Neural cell (in vitro differentiated cells): ENCODE data around the gene HMGCR. TPM values are rescaled to one million over a fixed set of nuclear protein-coding genes. Genes with fewer than 3 reads are reported as not detected.

Source experiments
- H2AFZ ChIP-seq: fragments of 200-600, 300-800 bp; sonication (generic), shearing (Covaris generic); 2 replicates; pipeline ENCODE4 v1.6.0; 2014; ENCODE audit warnings: low read depth, mild to moderate bottlenecking, antibody characterized with exemption, low read length, moderate library complexity
- H3F3A ChIP-seq: fragments of 200-600 bp; shearing (Covaris generic); 2 replicates; pipeline ENCODE4 v1.6.1; 2016; ENCODE audit warnings: mild to moderate bottlenecking, moderate library complexity, mixed read lengths, antibody characterized with exemption, low read length; ENCODE audit not compliant: insufficient read depth, poor library complexity, severe bottlenecking
- H3K27ac ChIP-seq: fragments of 200-600, 300-800 bp; sonication (generic), shearing (Covaris generic); 2 replicates; pipeline ENCODE4 v1.5.1; 2014; ENCODE audit warnings: mild to moderate bottlenecking, low read length, moderate library complexity
- H3K27me3 ChIP-seq: fragments of 300-800, 200-600 bp; sonication (generic), shearing (Covaris generic); 2 replicates; pipeline ENCODE4 v1.6.0; 2014; ENCODE audit warnings: mild to moderate bottlenecking, low read depth, low read length, moderate library complexity; ENCODE audit not compliant: insufficient read depth
- H3K36me3 ChIP-seq: fragments of 300-800, 200-600 bp; sonication (generic), shearing (Covaris generic); 2 replicates; pipeline ENCODE4 v1.5.1; 2014; ENCODE audit warnings: mild to moderate bottlenecking, antibody characterized with exemption, low read length, moderate library complexity; ENCODE audit not compliant: insufficient read depth
- H3K4me2 ChIP-seq: fragments of 300-800, 200-600 bp; sonication (generic), shearing (Covaris generic); 2 replicates; pipeline ENCODE4 v1.6.0; 2014; ENCODE audit warnings: mild to moderate bottlenecking, low read length
- H3K4me3 ChIP-seq: fragments of 300-800, 200-600 bp; sonication (generic), shearing (Covaris generic); 2 replicates; pipeline ENCODE4 v1.5.1; 2014; ENCODE audit warnings: mild to moderate bottlenecking, low read length, moderate library complexity
- H3K79me2 ChIP-seq: fragments of 200-600 bp; shearing (Covaris generic); replicated peaks from 2 replicates; pipeline ENCODE4 v1.6.0; 2014; ENCODE audit warnings: mild to moderate bottlenecking, low read length, moderate library complexity; ENCODE audit not compliant: insufficient read depth
- H3K9ac ChIP-seq: fragments of 300-800, 200-600 bp; sonication (generic), shearing (Covaris generic); 2 replicates; pipeline ENCODE4 v1.6.1; 2016; ENCODE audit warnings: mild to moderate bottlenecking, low read length, mixed read lengths
- H3K9me2 ChIP-seq: fragments of 200-600 bp; shearing (Covaris generic); 2 replicates; pipeline ENCODE4 v1.6.1; 2016; ENCODE audit warnings: mild to moderate bottlenecking, low read length, mixed read lengths; ENCODE audit not compliant: insufficient read depth
- H3K9me3 ChIP-seq: fragments of 200-600, 300-800 bp; sonication (generic), shearing (Covaris generic); 2 replicates; pipeline ENCODE4 v1.6.1; 2016; ENCODE audit warnings: mild to moderate bottlenecking, mixed run types, low read length, moderate library complexity, mixed read lengths
- H4K20me1 ChIP-seq: fragments of 200-600 bp; shearing (Covaris generic); 2 replicates; pipeline ENCODE4 v1.6.1; 2016; ENCODE audit warnings: mild to moderate bottlenecking, mixed run types; ENCODE audit not compliant: insufficient read depth
- CTCF ChIP-seq: fragments of 450-650 bp; IDR thresholded peaks from 2 replicates; pipeline ENCODE4 v1.5.1; 2014; ENCODE audit warnings: antibody characterized with exemption, mild to moderate bottlenecking, moderate library complexity; ENCODE audit not compliant: poor library complexity, severe bottlenecking
- EP300 ChIP-seq: fragments of 450-650 bp; conservative IDR thresholded peaks from 2 replicates; pipeline ENCODE4 v1.6.1; 2014; ENCODE audit warnings: antibody characterized with exemption, mild to moderate bottlenecking, moderate library complexity; ENCODE audit not compliant: poor library complexity, severe bottlenecking
- EZH2 ChIP-seq: fragments of 200-600, 300-800 bp; shearing (Covaris generic), sonication (generic); IDR thresholded peaks from 2 replicates; pipeline ENCODE4 v1.6.1; 2014; ENCODE audit warnings: antibody characterized with exemption, low read length, borderline replicate concordance, mild to moderate bottlenecking; ENCODE audit not compliant: insufficient read depth, poor library complexity, severe bottlenecking
- MXI1 ChIP-seq: fragments of 450-650 bp; conservative IDR thresholded peaks from 2 replicates; pipeline ENCODE4 v1.6.1; 2014; ENCODE audit warnings: antibody characterized with exemption, mild to moderate bottlenecking; ENCODE audit not compliant: poor library complexity, severe bottlenecking
- POLR2AphosphoS5 ChIP-seq: IDR thresholded peaks from 2 replicates; pipeline ENCODE4 v1.6.1; 2012
- RAD21 ChIP-seq: fragments of 450-650 bp; conservative IDR thresholded peaks from 2 replicates; pipeline ENCODE4 v1.6.1; 2014; ENCODE audit warnings: antibody characterized with exemption, mild to moderate bottlenecking, moderate library complexity
- REST ChIP-seq: IDR thresholded peaks from 2 replicates; pipeline ENCODE4 v1.6.1; 2012; ENCODE audit warnings: borderline replicate concordance
- SMC3 ChIP-seq: fragments of 450-650 bp; conservative IDR thresholded peaks from 2 replicates; pipeline ENCODE4 v1.6.1; 2014; ENCODE audit warnings: antibody characterized with exemption, mild to moderate bottlenecking, moderate library complexity; ENCODE audit not compliant: poor library complexity
- TAF1 ChIP-seq: IDR thresholded peaks from 2 replicates; pipeline ENCODE4 v1.6.1; 2012; ENCODE audit warnings: low read depth
- polyA plus RNA-seq: library from polyadenylated mRNA; depleted of rRNA; stranded (reverse); fragments of >200 nt; gene quantifications from 2 replicates; pipeline ENCODE4 v1.2.3, GENCODE V29; 2014

Gene HMGCR
- polyA plus RNA-seq, 1 donor from 2014 or later = 293 TPM

GRCh38 chr5:75384218-75384617, 47.2 kb downstream of the HMGCR start:
- H4K20me1 ChIP-seq = no peaks in the 10 kb centered on the region
- H3K9ac ChIP-seq = no peak overlapping the region
- no peaks in the 10 kb centered on the region for H3K27me3 ChIP-seq
- H3K9me2 ChIP-seq = no peaks in the 10 kb centered on the region
- no peaks in the 10 kb centered on the region for H3K9me3 ChIP-seq
- no peak for TF ChIP-seq EP300
- no peak for TF ChIP-seq TAF1
- TF ChIP-seq MXI1 = no peak
- TF ChIP-seq EZH2 = no peak
- TF ChIP-seq CTCF = no peak
- TF ChIP-seq POLR2AphosphoS5 = no peak
- TF ChIP-seq SMC3 = no peak
- no peaks in the 10 kb centered on the region for H3F3A ChIP-seq
- H2AFZ ChIP-seq = no peak overlapping the region
- no peak overlapping the region for H3K4me2 ChIP-seq
- no peaks in the 10 kb centered on the region for H3K79me2 ChIP-seq
- peaks cover 1% of the 10 kb centered on the region for H3K36me3 ChIP-seq
- no peak overlapping the region for H3K27ac ChIP-seq
- no peak overlapping the region for H3K4me3 ChIP-seq

GRCh38 chr5:75387806-75388205, 50.8 kb downstream of the HMGCR start:
- Histone ChIP-seq H2AFZ (no peak overlapping the region), H3K27me3 (no peaks in the 10 kb centered on the region), H3K27ac (no peak overlapping the region), H3K9ac (no peak overlapping the region), H3K9me2 (no peaks in the 10 kb centered on the region), H3K79me2 (no peaks in the 10 kb centered on the region), H3K4me2 (no peak overlapping the region), H3K36me3 (no peaks in the 10 kb centered on the region), H4K20me1 (no peaks in the 10 kb centered on the region), H3K4me3 (no peak overlapping the region), H3F3A (no peaks in the 10 kb centered on the region), H3K9me3 (no peaks in the 10 kb centered on the region)
- TF ChIP-seq CTCF = no peak
- TF ChIP-seq TAF1 = no peak

GRCh38 chr5:75389430-75389829, 52.4 kb downstream of the HMGCR start:
- TF ChIP-seq RAD21 (no peak), EZH2 (no peak), EP300 (no peak), CTCF (no peak), SMC3 (no peak), POLR2AphosphoS5 (no peak), TAF1 (no peak), MXI1 (no peak), REST (no peak)
- no peaks in the 10 kb centered on the region for H3K9me2 ChIP-seq
- H3K36me3 ChIP-seq = no peaks in the 10 kb centered on the region
- no peak overlapping the region for H3K4me2 ChIP-seq
- H3K79me2 ChIP-seq = no peaks in the 10 kb centered on the region
- H3K27ac ChIP-seq = no peak overlapping the region
- no peaks in the 10 kb centered on the region for H4K20me1 ChIP-seq
- H2AFZ ChIP-seq = no peak overlapping the region
- H3F3A ChIP-seq = no peaks in the 10 kb centered on the region
- no peak overlapping the region for H3K9ac ChIP-seq
- H3K4me3 ChIP-seq = no peak overlapping the region
- no peaks in the 10 kb centered on the region for H3K27me3 ChIP-seq
- no peaks in the 10 kb centered on the region for H3K9me3 ChIP-seq
